H1 (cell line): Measurements from ENCODE around the gene LHPP. TPM values are rescaled to one million over a fixed set of nuclear protein-coding genes. Genes with fewer than 3 reads are reported as not detected.

Experiments used
- CTBP2 ChIP-seq: IDR thresholded peaks from 2 replicates; pipeline ENCODE4 v1.7.0; 2011; ENCODE audit warnings: borderline replicate concordance, mild to moderate bottlenecking, moderate library complexity, mixed read lengths, low read length; ENCODE audit not compliant: insufficient read depth, insufficient read length
- EGR1 ChIP-seq: IDR thresholded peaks from 2 replicates; pipeline ENCODE4 v1.6.1; 2011; ENCODE audit warnings: low read depth, low read length, borderline replicate concordance
- polyA plus RNA-seq, 7 experiments: library from polyadenylated mRNA; depleted of rRNA in 3 of 7; stranded (reverse) in 5 of 7; unstranded in 2 of 7; fragments of >200 nt in 5 of 7; fragments of 200-250 nt in 2 of 7; gene quantifications; 1 replicate in 5 of 7; 2 replicates in 1 of 7; 4 replicates in 1 of 7; pipeline versions ENCODE4 v1.2.1 to v1.2.3, GENCODE V29; 2011 to 2013; ENCODE audit warnings: missing spikeins in 2 of 7, mixed read lengths in 2 of 7
- total RNA-seq: library from RNA; stranded (reverse); fragmentation: NEBNext Ultra II Directional; extraction: Animal tissue kit (Norgen Biotek cat#: 25700); gene quantifications from 2 replicates; pipeline ENCODE4 v1.2.1, GENCODE V29; 2021
- TF ChIP-seq, protein P1 (sequence below), 3 experiments: IDR thresholded peaks; 1 replicate in 2 of 3; 2 replicates in 1 of 3; pipeline versions ENCODE4 v1.5.1 to v1.6.1; 2011; ENCODE audit warnings: low read length in 3 of 3, mild to moderate bottlenecking in 3 of 3, inconsistent platforms in 2 of 3, low read depth in 1 of 3, moderate library complexity in 1 of 3; ENCODE audit not compliant: insufficient read depth in 1 of 3; ENCODE audit errors: control extremely low read depth in 1 of 3

Gene LHPP
- total and polyA plus RNA-seq, 2 of the 8 experiments (the other 6 are each of a cell fraction or from before 2014, with no cell fraction given), result 26.0 to 45.0 TPM

DNA sequence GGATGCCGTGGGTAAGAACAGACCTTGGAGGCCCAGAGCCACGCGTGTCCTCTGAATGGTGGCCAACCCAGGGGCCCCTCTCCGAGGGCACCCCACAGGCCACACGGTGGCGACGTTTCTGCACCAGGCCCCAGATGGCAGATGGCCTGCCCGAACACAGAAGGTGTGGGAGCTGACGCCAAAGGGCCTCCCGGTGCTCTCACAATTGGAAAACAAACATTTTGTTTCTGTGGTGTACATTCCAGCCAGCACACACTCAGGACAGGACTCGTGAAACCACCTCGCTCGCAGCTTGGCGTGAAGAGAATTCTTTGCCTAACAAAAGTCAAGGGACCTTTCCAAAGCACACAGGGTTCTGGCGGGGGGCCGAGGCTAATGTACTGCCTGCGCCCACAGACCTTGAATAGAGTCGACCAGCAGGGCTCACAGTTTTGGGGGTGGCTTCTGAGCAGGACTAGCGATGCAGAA is 170.5 kb downstream of the LHPP start (continued):
- peak; percentile 77 for TF ChIP-seq EGR1
- TF ChIP-seq CTBP2, result no peak
- TF ChIP-seq, protein P1, sequence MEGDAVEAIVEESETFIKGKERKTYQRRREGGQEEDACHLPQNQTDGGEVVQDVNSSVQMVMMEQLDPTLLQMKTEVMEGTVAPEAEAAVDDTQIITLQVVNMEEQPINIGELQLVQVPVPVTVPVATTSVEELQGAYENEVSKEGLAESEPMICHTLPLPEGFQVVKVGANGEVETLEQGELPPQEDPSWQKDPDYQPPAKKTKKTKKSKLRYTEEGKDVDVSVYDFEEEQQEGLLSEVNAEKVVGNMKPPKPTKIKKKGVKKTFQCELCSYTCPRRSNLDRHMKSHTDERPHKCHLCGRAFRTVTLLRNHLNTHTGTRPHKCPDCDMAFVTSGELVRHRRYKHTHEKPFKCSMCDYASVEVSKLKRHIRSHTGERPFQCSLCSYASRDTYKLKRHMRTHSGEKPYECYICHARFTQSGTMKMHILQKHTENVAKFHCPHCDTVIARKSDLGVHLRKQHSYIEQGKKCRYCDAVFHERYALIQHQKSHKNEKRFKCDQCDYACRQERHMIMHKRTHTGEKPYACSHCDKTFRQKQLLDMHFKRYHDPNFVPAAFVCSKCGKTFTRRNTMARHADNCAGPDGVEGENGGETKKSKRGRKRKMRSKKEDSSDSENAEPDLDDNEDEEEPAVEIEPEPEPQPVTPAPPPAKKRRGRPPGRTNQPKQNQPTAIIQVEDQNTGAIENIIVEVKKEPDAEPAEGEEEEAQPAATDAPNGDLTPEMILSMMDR (IDR thresholded peaks at IDR 0.05; ENCODE audit: control extremely low read depth in 1 of 3, insufficient read depth in 1 of 3, low read depth in 1 of 3, low read length in 3 of 3), result peak; percentile 61 to 68 (median 64)
